Coronary artery (tissue), 2 donors: ENCODE results near the gene TMEM30A.

Experiments
- DNase-seq: peaks from one replicate; pipeline ENCODE4 v3.0.0-alpha.2; 2017; ENCODE audit warnings: low spot score
- H3K27ac ChIP-seq, 2 donors: fragments of 200-600 bp; sonication (generic); one replicate each; pipeline ENCODE4 v1.5.1; 2016 to 2019
- H3K4me3 ChIP-seq: fragments of 200-600 bp; sonication (generic); 2 replicates; pipeline ENCODE4 v1.5.1; 2016; ENCODE audit warnings: mild to moderate bottlenecking, moderate library complexity
- CTCF ChIP-seq: fragments of 200-600 bp; sonication (generic); IDR thresholded peaks from one replicate; pipeline ENCODE4 v1.5.1; 2019; ENCODE audit warnings: antibody characterized with exemption

The TMEM30A gene

GRCh38 chr6:75318900-75319299 lies 34.3 kb upstream of the TMEM30A start:
- no peak for DNase-seq
- Histone ChIP-seq H3K4me3 (no peak overlapping the region), H3K27ac (no peak overlapping the region)
- TF ChIP-seq CTCF: no peak

GRCh38 chr6:75317503-75318206 lies 33.1 kb upstream of the TMEM30A start:
- TF ChIP-seq CTCF: no peak
- Histone ChIP-seq H3K4me3 (peak overlapping the region; percentile 15), H3K27ac (peak overlapping the region in 1 of 2 donors; percentile 77)
- no peak for DNase-seq

- H3K4me3 ChIP-seq: no peak overlapping the region
Measured at GRCh38 chr6:75315978-75316377, 31.4 kb upstream of the TMEM30A start.

GRCh38 chr6:75308250-75308988 lies 23.8 kb upstream of the TMEM30A start:
- no peak overlapping the region for H3K27ac ChIP-seq
- no peak for DNase-seq
- no peak for TF ChIP-seq CTCF
- H3K4me3 ChIP-seq: no peak overlapping the region

More at GRCh38 chr6:75315978-75316377, 31.4 kb upstream of the TMEM30A start:
- no peak overlapping the region for H3K27ac ChIP-seq
- TF ChIP-seq CTCF: no peak
- DNase-seq: no peak

GRCh38 chr6:75307364-75308004 lies 22.9 kb upstream of the TMEM30A start:
- no peak for DNase-seq
- Histone ChIP-seq H3K4me3 (no peak overlapping the region), H3K27ac (no peak overlapping the region)
- TF ChIP-seq CTCF: no peak

GRCh38 chr6:75306064-75306463 lies 21.5 kb upstream of the TMEM30A start:
- no peak for DNase-seq
- H3K27ac ChIP-seq: no peak overlapping the region

More at GRCh38 chr6:75306064-75306463, 21.5 kb upstream of the TMEM30A start:
- H3K4me3 ChIP-seq: no peak overlapping the region
- TF ChIP-seq CTCF: no peak
